Epithelial cell of proximal tubule (primary cell): ENCODE data around the gene NUDT1. TPM values are rescaled to one million over a fixed set of nuclear protein-coding genes. Genes with fewer than 3 reads are reported as not detected.

Experiments
- DNase-seq: peaks from one replicate; pipeline ENCODE4 v3.0.0-alpha.2; 2011; ENCODE audit warnings: low read depth
- H3K4me3 ChIP-seq: 2 replicates; pipeline ENCODE4 v1.5.1; 2011; ENCODE audit warnings: low read depth, mild to moderate bottlenecking, low read length
- CTCF ChIP-seq: conservative IDR thresholded peaks from 2 replicates; pipeline ENCODE4 v1.5.1; 2012; ENCODE audit warnings: low read depth, mild to moderate bottlenecking, low read length
- total RNA-seq: library from RNA; depleted of rRNA; stranded (reverse); fragments of >200 nt; gene quantifications from 2 replicates; pipeline ENCODE4 v1.2.3, GENCODE V29; 2015

Gene NUDT1
- total RNA-seq, 1 donor from 2014 or later: 39.1 TPM

GRCh38 chr7:2299131-2299829, 57.3 kb downstream of the NUDT1 start:
- no peak overlapping the region for H3K4me3 ChIP-seq
- TF ChIP-seq CTCF: no peak
- DNase-seq: no peak

DNA sequence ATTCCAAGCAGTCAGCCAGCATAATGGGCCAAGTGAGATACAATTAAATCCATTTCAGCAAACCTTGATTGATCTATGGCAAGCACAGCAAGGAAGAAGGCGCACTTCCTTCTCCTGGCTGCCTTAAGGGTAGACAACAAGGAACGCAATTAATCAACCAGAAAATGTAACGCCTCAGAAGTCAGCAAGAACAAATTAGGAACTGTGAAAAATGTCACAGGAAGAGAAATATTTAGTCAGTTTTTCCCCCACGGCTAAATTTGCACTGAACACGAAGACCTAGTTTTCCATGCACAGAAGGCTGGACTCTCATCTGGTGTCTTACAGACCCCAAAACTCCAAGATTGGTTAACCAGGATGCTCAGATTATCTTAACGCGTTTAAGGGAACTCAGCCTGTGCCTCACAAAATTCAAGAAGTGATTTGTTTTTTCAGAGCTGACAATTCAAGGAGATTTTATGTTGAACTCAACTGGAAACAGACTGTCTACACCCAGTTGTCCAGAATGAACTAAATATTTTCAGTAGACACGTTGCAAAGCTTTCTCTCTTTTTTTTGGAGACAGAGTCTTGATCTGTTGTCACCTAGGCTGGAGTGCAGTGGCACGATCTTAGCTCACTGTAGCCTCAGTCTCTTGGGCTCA, 58.0 kb downstream of the NUDT1 start:
- H3K4me3 ChIP-seq: no peak overlapping the region
- DNase-seq: no peak
- no peak for TF ChIP-seq CTCF

Other genes starting within 250 kb of the NUDT1 start
- 73.8 and 83.4 TPM in 2 replicates for gene MAD1L1, start 9.3 kb upstream of the NUDT1 start, total RNA-seq
- 26.1 and 35.7 TPM in 2 replicates for gene MRM2, start within 50 bp of the NUDT1 start, total RNA-seq
- 9.0 and 36.4 TPM in 2 replicates for gene SNX8, start 72.2 kb downstream of the NUDT1 start, total RNA-seq
- gene EIF3B, start 112.6 kb downstream of the NUDT1 start, total RNA-seq: 161 and 244 TPM in 2 replicates
- gene CHST12, start 161.4 kb downstream of the NUDT1 start, total RNA-seq: 7.2 and 10.6 TPM in 2 replicates
- gene GRIFIN, start 234.2 kb downstream of the NUDT1 start, total RNA-seq: not detected in 2 replicates